Occipital lobe (tissue), 2 donors: ENCODE data around the gene ATP8B4. TPM values are rescaled to one million over a fixed set of nuclear protein-coding genes. Genes with fewer than 3 reads are reported as not detected.
A peak's percentile ranks its signal among the peaks of the same experiment; 100 is the strongest.

ENCODE experiments used
- DNase-seq: peaks from one replicate; lab custom pipeline; 2025; lab: John Stamatoyannopoulos, UW
- total RNA-seq: library from RNA; depleted of rRNA; stranded (reverse); fragments of >200 nt; gene quantifications from one replicate; pipeline ENCODE4 v1.2.3, GENCODE V29; 2014

Gene ATP8B4
- total RNA-seq, 1 donor from 2014 or later = 6.6 TPM

DNA sequence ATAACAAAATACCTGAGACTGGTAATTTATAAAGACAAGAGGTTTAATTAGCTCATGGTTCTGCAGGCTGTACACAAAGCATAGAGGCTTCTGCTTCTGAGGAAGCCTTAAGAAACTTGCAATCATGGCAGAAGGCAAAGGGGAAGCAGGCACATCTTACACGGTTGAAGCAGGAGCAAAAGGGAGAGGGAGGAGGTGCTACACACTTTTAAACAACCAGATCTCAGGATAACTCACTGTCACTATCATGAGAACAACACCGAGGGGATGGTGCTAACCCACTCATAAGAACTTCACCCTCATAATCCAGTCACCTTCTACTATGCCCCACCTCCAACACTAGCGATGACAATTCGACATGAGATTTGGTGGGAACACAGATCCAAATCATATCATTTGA, 54.4 kb downstream of the ATP8B4 start:
- DNase-seq = no peak

- DNase-seq = no peak
These were observed 55.8 kb downstream of the ATP8B4 start for GRCh38 chr15:50063226-50063625.

DNA sequence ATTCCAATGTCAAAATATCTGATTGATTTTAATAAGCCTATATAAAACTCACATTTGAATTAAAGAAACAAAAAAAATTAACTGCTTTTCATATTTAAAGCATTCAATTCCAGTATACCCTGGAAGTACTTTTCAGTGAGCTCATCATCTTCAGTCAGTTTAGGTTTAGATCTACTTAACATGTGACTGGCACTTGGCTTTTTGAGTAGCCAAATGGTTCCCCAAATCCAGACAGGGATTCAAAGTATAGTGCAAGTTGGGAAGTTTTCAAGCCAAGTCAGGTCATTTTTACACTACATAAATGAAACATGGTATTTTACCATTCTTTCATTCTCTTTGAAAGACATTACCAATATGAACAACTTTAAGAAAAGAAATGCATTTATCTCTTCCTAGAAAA, 57.5 kb downstream of the ATP8B4 start:
- DNase-seq = no peak

DNA sequence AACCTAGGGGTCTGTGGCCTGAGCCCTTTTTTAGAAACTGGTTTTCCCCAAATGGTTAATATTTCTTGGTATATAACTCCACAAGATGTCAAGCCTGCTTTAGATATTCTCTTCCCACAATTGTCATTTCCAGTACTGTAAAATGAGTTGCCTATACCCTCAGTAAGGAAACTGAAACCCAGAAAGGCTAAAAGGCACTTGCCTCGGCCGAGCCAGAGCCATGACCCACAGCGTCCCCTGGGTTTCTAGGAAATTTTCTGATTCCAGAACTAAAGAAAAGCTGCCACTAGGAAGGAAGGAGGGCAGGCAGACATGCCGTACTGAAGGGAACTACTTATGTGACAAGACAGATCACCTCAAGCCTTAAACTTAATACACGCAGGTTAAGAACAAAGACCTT, 59.1 kb downstream of the ATP8B4 start:
- DNase-seq = no peak

DNA sequence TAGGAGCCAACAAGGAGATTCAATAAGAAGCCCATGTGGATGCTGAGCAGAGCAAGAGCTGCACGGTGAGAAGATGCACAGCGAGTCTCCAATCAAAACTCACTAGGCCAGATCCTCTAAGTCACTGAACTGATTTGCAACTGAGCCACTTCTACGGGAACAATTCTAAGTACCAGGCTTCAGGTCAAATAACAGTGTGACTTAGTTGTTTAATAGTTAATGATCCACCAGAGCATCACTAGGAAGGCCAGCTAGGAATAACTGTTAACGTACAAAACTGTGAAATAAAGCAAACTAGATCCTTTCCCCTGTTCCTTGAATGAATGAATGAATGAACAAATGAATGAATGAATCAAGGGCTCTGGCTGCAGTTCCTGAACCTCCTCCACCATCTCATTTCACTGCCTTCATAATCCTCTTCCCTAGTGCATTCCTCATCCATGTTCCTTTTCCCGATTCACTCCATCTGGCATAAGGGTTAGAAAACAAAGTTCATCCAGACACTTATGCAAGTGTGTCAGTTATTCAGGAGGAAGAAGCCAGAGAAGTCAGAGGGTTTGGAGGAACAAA, 59.7 kb downstream of the ATP8B4 start:
- no peak for DNase-seq

- no peak for DNase-seq
These were observed 61.0 kb downstream of the ATP8B4 start for GRCh38 chr15:50057905-50058639.

DNA sequence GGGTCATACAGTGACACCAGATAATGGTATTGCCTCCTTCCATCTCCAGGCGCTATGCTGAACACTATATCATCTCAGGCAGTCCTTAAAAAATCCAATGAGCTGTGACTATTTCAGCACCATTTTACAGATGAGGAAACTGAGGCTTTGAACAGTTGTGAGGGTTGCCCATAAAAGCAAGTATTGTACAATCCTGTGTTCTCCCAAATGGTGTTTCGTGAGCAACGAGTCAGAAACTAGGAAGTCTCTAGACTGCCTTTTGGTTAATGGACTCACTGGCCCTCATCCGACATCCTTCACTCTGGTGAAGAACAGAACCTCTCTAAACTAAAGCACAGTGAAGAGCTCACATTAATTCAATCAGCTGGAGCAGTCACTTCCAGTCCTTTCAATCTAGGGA, 61.8 kb downstream of the ATP8B4 start:
- DNase-seq = no peak

DNA sequence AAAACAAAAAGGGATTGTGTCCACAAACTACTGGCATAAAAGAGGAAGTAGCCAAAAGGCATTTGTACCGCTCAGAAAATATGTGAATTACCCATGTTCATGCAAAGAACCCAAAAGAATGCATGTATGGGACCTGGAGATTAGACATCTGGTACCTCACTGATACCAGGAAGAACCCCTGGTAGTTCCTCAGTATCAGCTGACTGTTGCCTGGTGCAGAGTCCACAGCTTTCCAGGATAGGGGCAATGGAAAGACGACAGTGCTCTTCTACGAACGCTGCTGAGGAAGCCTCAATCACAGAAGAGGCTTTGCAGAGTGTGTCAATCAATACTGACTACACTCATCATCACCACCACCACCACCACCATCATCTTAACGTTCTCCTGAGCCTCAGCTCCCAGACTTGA, 63.3 kb downstream of the ATP8B4 start:
- no peak for DNase-seq

DNA sequence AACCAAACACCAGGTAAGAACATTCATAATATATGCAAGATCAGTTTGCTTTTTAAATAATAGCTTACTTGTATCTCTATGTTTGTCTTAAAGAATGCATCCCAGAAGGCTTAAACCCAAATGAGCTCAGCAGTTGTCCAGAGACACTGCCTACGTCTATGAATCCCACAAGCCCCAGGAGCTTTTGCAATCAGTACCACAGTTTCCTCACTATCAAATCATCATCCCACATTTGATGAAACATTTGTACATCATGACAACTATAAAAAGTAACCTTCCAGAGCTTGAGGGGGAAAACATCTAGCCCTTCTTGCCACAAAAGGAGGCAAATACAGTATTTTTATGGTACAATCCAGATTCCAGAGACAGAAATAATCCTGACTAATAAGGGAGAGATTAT, 63.7 kb downstream of the ATP8B4 start:
- no peak for DNase-seq

DNA sequence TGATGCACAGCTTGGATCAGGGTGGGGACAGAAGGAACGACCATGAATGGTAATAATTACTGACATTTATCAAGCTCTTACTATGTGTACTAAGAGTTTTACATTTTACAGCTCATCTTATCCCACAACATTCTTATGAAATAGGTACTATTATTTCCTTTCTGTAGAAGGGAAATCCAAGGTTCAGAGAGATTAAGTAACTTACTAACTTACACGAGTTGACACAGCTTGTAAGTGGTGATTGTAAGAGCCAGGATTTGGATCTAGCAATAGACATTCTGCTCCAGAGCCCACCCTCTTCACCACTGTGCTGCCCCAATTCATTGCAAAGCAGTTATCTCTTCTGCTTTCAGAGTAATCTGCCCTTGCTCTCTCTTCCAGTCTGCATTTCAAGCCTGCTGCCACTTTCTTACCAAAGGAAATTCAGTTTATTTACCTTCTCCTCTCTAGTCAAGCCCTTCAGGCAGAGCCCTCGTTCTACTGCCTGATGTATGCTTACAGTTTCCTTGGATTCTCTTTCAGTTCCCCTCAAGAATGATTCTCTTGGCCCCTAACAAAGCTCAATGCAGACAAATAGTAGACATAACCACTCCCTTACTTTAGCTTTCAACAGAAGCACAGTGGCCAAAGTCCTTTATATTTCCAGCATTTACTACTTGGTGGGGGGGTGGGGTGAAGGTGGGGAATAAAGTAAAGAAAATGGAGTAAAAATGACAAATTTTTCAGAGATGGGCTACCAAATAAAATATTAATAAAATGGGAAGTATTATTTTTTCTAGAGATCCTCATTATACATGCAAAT, 65.8 kb downstream of the ATP8B4 start:
- DNase-seq = no peak

GRCh38 chr15:50051811-50052419, 67.1 kb downstream of the ATP8B4 start:
- DNase-seq = peak; percentile 11

DNA sequence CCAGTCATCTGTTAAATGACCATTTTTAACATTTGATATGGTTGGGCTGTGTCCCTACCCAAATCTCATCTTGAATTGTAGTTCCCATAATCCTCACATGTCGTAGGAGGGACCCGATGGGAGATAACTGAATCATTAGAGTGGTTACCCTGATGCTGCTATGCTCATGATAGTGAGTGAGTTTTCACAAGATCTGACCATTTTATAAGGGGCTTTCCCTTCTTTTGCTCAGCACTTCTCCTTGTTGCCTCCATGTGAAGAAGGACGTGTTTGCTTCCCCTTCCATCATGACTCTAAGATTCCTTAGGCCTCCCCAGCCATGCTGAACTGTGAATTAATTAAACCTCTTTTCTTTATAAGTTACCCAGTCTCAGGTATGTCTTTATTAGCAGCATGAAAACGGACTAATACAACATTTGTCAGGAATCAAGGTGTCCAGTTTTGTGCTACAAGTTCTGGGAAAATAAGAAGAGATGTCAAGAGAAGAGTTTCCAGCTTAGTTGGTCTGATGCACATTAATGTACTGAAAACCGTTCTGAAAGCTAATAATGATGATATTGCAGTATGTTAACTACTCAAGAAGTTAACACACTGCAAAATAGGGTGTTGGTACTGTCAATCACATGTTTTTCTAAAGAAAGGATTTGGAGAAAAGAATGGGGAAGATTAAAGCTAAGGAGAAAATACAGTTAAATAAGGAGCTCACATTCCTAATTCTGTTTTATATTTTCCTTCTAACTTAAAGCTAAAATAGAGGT, 67.9 kb downstream of the ATP8B4 start:
- no peak for DNase-seq

- no peak for DNase-seq
These were observed 69.2 kb downstream of the ATP8B4 start for GRCh38 chr15:50049871-50050270.

- no peak for DNase-seq
These were observed 72.2 kb downstream of the ATP8B4 start for GRCh38 chr15:50046867-50047266.

DNA sequence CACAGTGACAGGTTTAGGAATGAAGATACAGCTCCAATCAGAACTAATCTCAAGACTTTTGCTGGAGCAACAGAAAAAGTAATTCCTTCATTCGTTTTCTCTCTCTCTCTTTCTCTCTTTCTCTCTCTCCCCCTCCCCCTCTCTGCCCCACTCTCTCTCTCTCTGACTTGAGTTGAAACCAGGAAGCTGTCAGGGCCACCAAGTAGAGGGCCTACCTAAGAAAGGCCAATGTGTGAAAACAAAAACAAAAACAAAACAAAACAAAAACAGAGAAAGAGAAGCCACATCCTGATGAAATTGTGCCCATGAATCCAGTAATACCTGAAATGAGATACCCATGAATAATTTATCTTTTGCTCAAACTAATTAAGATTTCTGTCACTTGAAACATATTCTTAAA, 72.9 kb downstream of the ATP8B4 start:
- no peak for DNase-seq

DNA sequence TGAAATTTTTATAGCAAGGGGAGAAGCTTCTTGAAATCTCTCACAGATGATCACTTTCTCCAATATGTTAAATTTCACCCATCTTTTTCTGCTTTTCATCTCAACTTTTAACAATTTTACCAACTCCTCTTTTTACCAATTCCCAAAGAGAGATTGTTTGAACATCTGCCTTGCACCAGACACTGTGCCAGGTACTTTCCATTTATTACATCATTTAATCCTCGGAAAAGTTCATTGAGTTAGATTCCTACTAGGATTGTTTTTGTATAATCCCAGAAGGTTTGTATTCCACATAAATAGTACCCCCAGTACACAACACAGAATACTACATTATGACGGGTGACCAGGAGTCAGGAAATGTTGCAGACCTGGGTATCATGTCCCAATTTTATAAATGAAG, 74.1 kb downstream of the ATP8B4 start:
- no peak for DNase-seq

GRCh38 chr15:50044406-50044805, 74.6 kb downstream of the ATP8B4 start:
- no peak for DNase-seq

DNA sequence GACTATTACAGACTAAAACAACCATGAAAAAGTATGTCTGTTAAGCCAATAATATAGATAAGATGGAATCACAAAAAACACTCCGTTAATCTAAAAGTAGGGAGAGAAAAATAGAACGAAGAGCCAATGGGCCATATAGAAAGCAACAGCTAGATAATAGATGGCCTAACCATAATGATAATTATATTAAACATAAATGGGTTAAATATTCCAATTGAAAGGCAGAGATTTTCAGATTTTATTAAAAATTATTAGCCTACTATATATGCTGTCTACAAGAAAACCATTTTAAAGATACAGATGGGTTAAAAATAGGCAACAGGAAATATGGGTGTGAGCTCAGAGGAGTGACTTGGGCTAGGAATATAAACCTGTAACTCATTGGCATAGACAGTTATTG, 76.3 kb downstream of the ATP8B4 start:
- DNase-seq = no peak

- no peak for DNase-seq
These were observed 88.6 kb downstream of the ATP8B4 start for GRCh38 chr15:50030456-50030855.

DNA sequence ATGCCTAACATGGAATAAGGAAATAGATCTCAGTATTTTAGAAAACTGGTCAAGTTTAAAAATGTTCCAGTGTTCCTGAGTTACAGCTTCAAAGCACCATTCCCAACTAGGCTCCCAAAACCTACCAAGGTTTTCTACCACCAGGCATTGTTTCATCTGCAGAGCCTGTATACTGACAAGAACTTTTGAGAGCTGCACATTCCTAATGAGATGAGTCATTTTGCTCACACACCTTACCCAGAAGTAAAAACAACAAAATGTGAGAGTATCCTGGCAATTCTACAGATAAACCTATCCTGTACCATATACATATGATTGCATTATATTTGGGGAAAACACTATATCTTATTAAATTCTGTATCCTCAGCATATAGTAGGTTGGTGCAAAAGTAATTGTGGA, 90.7 kb downstream of the ATP8B4 start:
- DNase-seq = no peak

DNA sequence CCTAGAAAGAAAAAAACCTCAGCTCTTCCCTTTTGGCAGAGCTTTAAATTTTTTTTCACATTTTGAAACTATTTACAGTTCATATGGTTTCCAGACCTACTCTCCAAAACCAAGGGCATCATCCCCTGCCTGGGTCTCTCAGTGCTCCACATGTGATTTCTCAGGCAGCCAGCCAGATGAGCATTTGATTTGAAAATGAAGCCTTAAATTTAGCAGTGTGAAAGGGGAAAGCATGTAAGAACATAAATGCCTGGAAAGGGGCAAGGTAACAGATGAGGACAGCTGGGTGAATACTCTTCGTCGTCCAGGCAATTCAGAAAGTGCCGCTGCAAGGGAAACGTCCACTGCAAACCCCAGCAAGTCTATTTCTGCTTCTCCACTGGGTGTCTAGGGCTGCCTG, 94.8 kb downstream of the ATP8B4 start:
- DNase-seq = no peak

GRCh38 chr15:50018491-50018890, 100.5 kb downstream of the ATP8B4 start:
- DNase-seq = no peak
